B cell (primary cell): ENCODE data around the gene L2HGDH. TPM values are rescaled to one million over a fixed set of nuclear protein-coding genes. Genes with fewer than 3 reads are reported as not detected.

ENCODE experiments used
- ATAC-seq: fragments of 200-7000 bp; cut with Tn5 transposase; one replicate; pipeline ENCODE4 v1.10.0; 2021; ENCODE audit warnings: low read depth, mild to moderate bottlenecking, moderate number of reproducible peaks, moderate library complexity
- CTCF ChIA-PET: fragments of 350-600 bp; sonication (Branson Sonifier 250); formaldehyde crosslinking; loops from one replicate; lab custom pipeline; 2021; ENCODE audit warnings: antibody characterized with exemption, inconsistent platforms; lab: Charles Lee
- POLR2A ChIA-PET: fragments of 350-600 bp; sonication (Branson Sonifier 250); formaldehyde crosslinking; loops from one replicate; lab custom pipeline; 2021; ENCODE audit warnings: antibody characterized with exemption; lab: Charles Lee
- DNase-seq: peaks from one replicate; pipeline ENCODE4 v3.0.0; 2013
- H2AFZ ChIP-seq: 2 replicates; pipeline ENCODE4 v1.6.1; 2012; ENCODE audit warnings: mild to moderate bottlenecking, low read depth, low read length; ENCODE audit not compliant: insufficient read depth, poor library complexity, severe bottlenecking
- H3K27ac ChIP-seq, 2 donors: 1 replicate in 1 of 2; 2 replicates in 1 of 2; pipeline ENCODE4 v1.5.1; 2012 to 2013; ENCODE audit warnings: low read length in 2 of 2, mild to moderate bottlenecking in 2 of 2, moderate library complexity in 1 of 2
- H3K27me3 ChIP-seq, 4 experiments: fragments of 200-600 bp in 1 of 4; sonication (generic) in 1 of 4; replicated peaks in 1 of 4; 1 replicate in 2 of 4; 2 replicates in 2 of 4; pipeline versions ENCODE4 v1.6.1 to v1.7.0; 2013 to 2016; ENCODE audit warnings: low read length in 3 of 4, mild to moderate bottlenecking in 2 of 4, mixed read lengths in 1 of 4, moderate library complexity in 1 of 4; ENCODE audit not compliant: insufficient read depth in 4 of 4, control insufficient read depth in 3 of 4; ENCODE audit errors: control extremely low read depth in 1 of 4
- H3K36me3 ChIP-seq, 2 experiments: replicated peaks in 1 of 2; 1 replicate in 1 of 2; 2 replicates in 1 of 2; pipeline versions ENCODE4 v1.6.1 to v1.7.1; 2013; ENCODE audit warnings: low read length in 1 of 2; ENCODE audit not compliant: insufficient read depth in 2 of 2, control insufficient read depth in 1 of 2; ENCODE audit errors: control extremely low read depth in 1 of 2, extremely low read depth in 1 of 2
- H3K4me1 ChIP-seq, 2 donors: fragments of 200-600 bp in 1 of 2; sonication (generic) in 1 of 2; 1 replicate in 1 of 2; 2 replicates in 1 of 2; pipeline versions ENCODE4 v1.5.1 to v1.6.1; 2013 to 2017; ENCODE audit warnings: low read length in 2 of 2; ENCODE audit not compliant: control insufficient read depth in 2 of 2, insufficient read depth in 2 of 2
- H3K4me2 ChIP-seq: replicated peaks from 2 replicates; pipeline ENCODE3; 2012; ENCODE audit warnings: mild to moderate bottlenecking, low read depth, low read length; ENCODE audit not compliant: poor library complexity, severe bottlenecking
- H3K4me3 ChIP-seq, 5 experiments: fragments of 200-600 bp in 1 of 5; sonication (generic) in 1 of 5; 1 replicate in 3 of 5; 2 replicates in 2 of 5; pipeline versions ENCODE4 v1.5.1 to v1.7.0; 2011 to 2016; ENCODE audit warnings: low read length in 4 of 5, mild to moderate bottlenecking in 4 of 5, low read depth in 2 of 5, control low read depth in 1 of 5, moderate library complexity in 1 of 5; ENCODE audit not compliant: insufficient read depth in 1 of 5; ENCODE audit errors: control extremely low read depth in 1 of 5, extremely low read depth in 1 of 5
- H3K79me2 ChIP-seq: fragments of 200-600 bp; sonication (generic); one replicate; pipeline ENCODE4 v1.6.0; 2016; ENCODE audit warnings: low read length; ENCODE audit not compliant: control insufficient read depth, insufficient read depth
- H3K9ac ChIP-seq: fragments of 200-600 bp; sonication (generic); 2 replicates; pipeline ENCODE4 v1.6.1; 2017; ENCODE audit warnings: mild to moderate bottlenecking, low read length, moderate library complexity
- H3K9me3 ChIP-seq, 3 donors: one replicate each; pipeline versions ENCODE4 v1.6.1 to v1.7.1; 2013; ENCODE audit warnings: low read length in 2 of 3; ENCODE audit not compliant: control insufficient read depth in 2 of 3, insufficient read depth in 1 of 3; ENCODE audit errors: control extremely low read depth in 1 of 3
- H4K20me1 ChIP-seq: 2 replicates; pipeline ENCODE4 v1.6.0; 2012; ENCODE audit warnings: mild to moderate bottlenecking, low read length; ENCODE audit not compliant: insufficient read depth, control insufficient read depth, poor library complexity, severe bottlenecking
- H3K27ac Mint-ChIP-seq: one replicate; pipeline ENCODE4 v1.8.0; 2021; ENCODE audit warnings: mixed read lengths
- H3K27me3 Mint-ChIP-seq: one replicate; pipeline ENCODE4 v1.8.0; 2021; ENCODE audit warnings: mixed read lengths
- H3K4me1 Mint-ChIP-seq: one replicate; pipeline ENCODE4 v1.8.0; 2021; ENCODE audit warnings: mixed read lengths
- H3K4me3 Mint-ChIP-seq: one replicate; pipeline ENCODE4 v1.8.0; 2021; ENCODE audit warnings: mixed read lengths
- H3K9me3 Mint-ChIP-seq: one replicate; pipeline ENCODE4 v1.8.0; 2022; ENCODE audit warnings: mixed read lengths; ENCODE audit not compliant: insufficient read depth
- EZH2 ChIP-seq: IDR thresholded peaks from 2 replicates; pipeline ENCODE4 v1.6.1; 2012; ENCODE audit warnings: borderline replicate concordance, low read depth, mild to moderate bottlenecking, moderate library complexity, low read length; ENCODE audit not compliant: insufficient read depth, poor library complexity, severe bottlenecking
- WGBS: methylation state at CpG from one replicate; pipeline ENCODE4 v1.1.5; 2013; ENCODE audit warnings: missing lambda C conversion rate; ENCODE audit not compliant: insufficient coverage; 5-methylcytosine and 5-hydroxymethylcytosine counted together
- intact Hi-C: fragments of 100-400 bp; cut with micrococcal nuclease; formaldehyde crosslinking; loops from one replicate; pipeline ENCODE4 v1.10.0; 2022
- polyA plus RNA-seq: library from polyadenylated mRNA; depleted of rRNA; stranded (reverse); fragments of >200 nt; gene quantifications from 2 replicates; pipeline ENCODE4 v1.2.3, GENCODE V29; 2012
- total RNA-seq, 2 donors: library from RNA; stranded (reverse); fragments of 120-200 nt in 1 of 2; gene quantifications; 1 replicate in 1 of 2; 2 replicates in 1 of 2; pipeline versions ENCODE4 v1.2.3 to v1.2.4, GENCODE V29; 2013 to 2022
- TF ChIP-seq, protein P1 (sequence below): fragments of 200-600 bp; IDR thresholded peaks from one replicate; pipeline ENCODE4 v1.8.0; 2022; ENCODE audit warnings: antibody characterized with exemption, mild to moderate bottlenecking

The L2HGDH gene
- total and polyA plus RNA-seq, 2 donors (not counting 1 experiment from before 2014, with no cell fraction given), result 1.1 to 5.5 TPM

GRCh38 chr14:50285861-50286260 is 26.2 kb downstream of the L2HGDH start:
- H3K9me3 Mint-ChIP-seq, result no peaks in the 10 kb centered on the region
- Histone ChIP-seq H3K9me3 (peaks cover 0 to 1% (median 0%) of the 10 kb centered on the region in 3 donors), H2AFZ (no peak overlapping the region), H3K9ac (no peak overlapping the region), H3K4me3 (no peak overlapping the region), H3K79me2 (no peaks in the 10 kb centered on the region), H3K4me1 (no peaks in the 10 kb centered on the region), H4K20me1 (no peaks in the 10 kb centered on the region), H3K27ac (no peak overlapping the region), H3K36me3 (peaks cover 0 to 1% of the 10 kb centered on the region in 2 experiments), H3K4me2 (no peak overlapping the region), H3K27me3 (no peaks in the 10 kb centered on the region)
- ChIA-PET CTCF (interaction anchor here (0.7 kb wide), 1 partner anchor 11 kb away, joined by 3 read pairs; no protein-coding TSS in a partner anchor), POLR2A (no interaction called here)
- no peak for TF ChIP-seq EZH2
- TF ChIP-seq, protein P1, sequence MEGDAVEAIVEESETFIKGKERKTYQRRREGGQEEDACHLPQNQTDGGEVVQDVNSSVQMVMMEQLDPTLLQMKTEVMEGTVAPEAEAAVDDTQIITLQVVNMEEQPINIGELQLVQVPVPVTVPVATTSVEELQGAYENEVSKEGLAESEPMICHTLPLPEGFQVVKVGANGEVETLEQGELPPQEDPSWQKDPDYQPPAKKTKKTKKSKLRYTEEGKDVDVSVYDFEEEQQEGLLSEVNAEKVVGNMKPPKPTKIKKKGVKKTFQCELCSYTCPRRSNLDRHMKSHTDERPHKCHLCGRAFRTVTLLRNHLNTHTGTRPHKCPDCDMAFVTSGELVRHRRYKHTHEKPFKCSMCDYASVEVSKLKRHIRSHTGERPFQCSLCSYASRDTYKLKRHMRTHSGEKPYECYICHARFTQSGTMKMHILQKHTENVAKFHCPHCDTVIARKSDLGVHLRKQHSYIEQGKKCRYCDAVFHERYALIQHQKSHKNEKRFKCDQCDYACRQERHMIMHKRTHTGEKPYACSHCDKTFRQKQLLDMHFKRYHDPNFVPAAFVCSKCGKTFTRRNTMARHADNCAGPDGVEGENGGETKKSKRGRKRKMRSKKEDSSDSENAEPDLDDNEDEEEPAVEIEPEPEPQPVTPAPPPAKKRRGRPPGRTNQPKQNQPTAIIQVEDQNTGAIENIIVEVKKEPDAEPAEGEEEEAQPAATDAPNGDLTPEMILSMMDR, result no peak
- intact Hi-C loops, result no loop called here
- H3K27ac Mint-ChIP-seq, result no peak overlapping the region
- no peak for ATAC-seq
- H3K4me3 Mint-ChIP-seq, result no peak overlapping the region
- DNase-seq, result no peak
- no peaks in the 10 kb centered on the region for H3K4me1 Mint-ChIP-seq
- H3K27me3 Mint-ChIP-seq, result no peaks in the 10 kb centered on the region

DNA sequence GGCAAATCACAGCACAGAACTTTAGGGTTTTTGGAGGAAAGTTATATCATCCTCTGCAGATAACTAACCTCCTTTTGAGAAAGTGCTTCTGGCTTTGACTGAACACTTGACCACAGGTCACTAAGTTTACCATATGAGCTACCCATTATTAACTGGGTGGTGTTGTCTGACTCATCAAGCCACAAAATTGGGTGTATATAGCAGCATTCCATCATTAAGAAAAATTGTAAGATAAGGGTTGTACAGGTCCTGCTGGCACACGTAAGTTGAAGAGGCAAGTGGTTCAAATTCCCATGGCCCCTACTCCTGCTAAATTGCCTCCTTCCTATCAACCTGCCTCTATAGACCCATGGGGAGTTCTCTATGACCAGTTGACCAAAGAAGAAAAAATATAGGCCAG is 39.5 kb downstream of the L2HGDH start:
- Histone ChIP-seq H3K4me2 (no peak overlapping the region), H2AFZ (no peak overlapping the region), H3K4me3 (no peak overlapping the region), H3K9me3 (no peaks in the 10 kb centered on the region), H3K9ac (no peak overlapping the region), H4K20me1 (no peaks in the 10 kb centered on the region), H3K36me3 (peaks cover 0 to 1% of the 10 kb centered on the region in 2 experiments), H3K27ac (no peak overlapping the region), H3K79me2 (no peaks in the 10 kb centered on the region), H3K4me1 (no peaks in the 10 kb centered on the region), H3K27me3 (no peaks in the 10 kb centered on the region)
- H3K4me1 Mint-ChIP-seq, result no peaks in the 10 kb centered on the region
- CTCF ChIA-PET, result interaction anchor here (0.5 kb wide), 1 partner anchor 11 kb away, joined by 5 read pairs; no protein-coding TSS in a partner anchor
- no peak overlapping the region for H3K4me3 Mint-ChIP-seq
- DNase-seq, result no peak
- no peaks in the 10 kb centered on the region for H3K27me3 Mint-ChIP-seq
- H3K27ac Mint-ChIP-seq, result no peak overlapping the region
- no peak for TF ChIP-seq EZH2
- TF ChIP-seq, protein P1, result no peak
- POLR2A ChIA-PET, result no interaction called here
- no peaks in the 10 kb centered on the region for H3K9me3 Mint-ChIP-seq
- no CpG with 5 or more reads among the region's 1 CpG for WGBS
- ATAC-seq, result no peak
- intact Hi-C loops, result no loop called here
